Measurements from ENCODE around the gene SCAF1.
A peak's percentile ranks its signal among the peaks of the same experiment; 100 is the strongest.

SCAF1 gene

GRCh38 chr19:49641688-49642491 lies at the start of gene SCAF1:
TSS of gene SCAF1 (plus strand) at chr19:49642209. CDS start at chr19:49645027, 2,818 bp downstream.
- Mint-ChIP-seq H3K4me1 (peaks cover 53 to 67% of the 10 kb centered on the region in 2 donors), H3K4me3 (peak within 1 kb of the TSS; percentile 95 to 98), H3K27me3 (no peaks in the 10 kb centered on the region), H3K36me3 (peaks cover 29 to 40% of the 10 kb centered on the region in 2 donors), H3K9me3 (no peaks in the 10 kb centered on the region), H3K27ac (peak within 1 kb of the TSS; percentile 99)
- peak; percentile 100 for DNase-seq
- peak; percentile 72 to 75 for ATAC-seq (replicated peaks)

GRCh38 chr19:49592486-49593232 lies 49.4 kb upstream of the SCAF1 start:
- peak overlapping the region; percentile 77 to 96 for H3K4me3 Mint-ChIP-seq
- H3K4me1 Mint-ChIP-seq, result peaks cover 23 to 37% of the 10 kb centered on the region in 2 donors
- H3K9me3 Mint-ChIP-seq, result no peaks in the 10 kb centered on the region
- no peak for DNase-seq
- no peaks in the 10 kb centered on the region for H3K27me3 Mint-ChIP-seq
- peak overlapping the region; percentile 76 for H3K27ac Mint-ChIP-seq
- H3K36me3 Mint-ChIP-seq, result peaks cover 19 to 27% of the 10 kb centered on the region in 2 donors
- ATAC-seq (replicated peaks), result no peak

GRCh38 chr19:49593233-49594113 lies 48.5 kb upstream of the SCAF1 start:
- DNase-seq (peak; percentile 83), ATAC-seq (replicated peaks) (peak; percentile 49 to 52)
- peaks cover 19 to 31% of the 10 kb centered on the region in 2 donors for H3K36me3 Mint-ChIP-seq

GRCh38 chr19:49594157-49594992 lies 47.6 kb upstream of the SCAF1 start:
- H3K4me1 Mint-ChIP-seq, result peaks cover 22 to 35% of the 10 kb centered on the region in 2 donors
- H3K9me3 Mint-ChIP-seq, result no peaks in the 10 kb centered on the region
- no peaks in the 10 kb centered on the region for H3K27me3 Mint-ChIP-seq
- ATAC-seq (replicated peaks) (no peak), DNase-seq (no peak)
- H3K27ac Mint-ChIP-seq, result peak overlapping the region; percentile 48
- peaks cover 20 to 35% of the 10 kb centered on the region in 2 donors for H3K36me3 Mint-ChIP-seq
- peak overlapping the region; percentile 77 to 96 for H3K4me3 Mint-ChIP-seq

More at GRCh38 chr19:49593233-49594113, 48.5 kb upstream of the SCAF1 start:
- Mint-ChIP-seq H3K4me3 (peak overlapping the region; percentile 77 to 96), H3K4me1 (peaks cover 25 to 37% of the 10 kb centered on the region in 2 donors), H3K9me3 (no peaks in the 10 kb centered on the region), H3K27ac (peak overlapping the region; percentile 48), H3K27me3 (no peaks in the 10 kb centered on the region)

GRCh38 chr19:49594993-49595818 lies 46.8 kb upstream of the SCAF1 start:
- Mint-ChIP-seq H3K4me1 (peaks cover 24 to 41% of the 10 kb centered on the region in 2 donors), H3K36me3 (peaks cover 26 to 41% of the 10 kb centered on the region in 2 donors), H3K9me3 (no peaks in the 10 kb centered on the region), H3K4me3 (no peak overlapping the region), H3K27me3 (no peaks in the 10 kb centered on the region), H3K27ac (no peak overlapping the region)
- ATAC-seq (replicated peaks) (no peak), DNase-seq (no peak)

- no peak for DNase-seq
- no peaks in the 10 kb centered on the region for H3K27me3 Mint-ChIP-seq
- peaks cover 24 to 45% of the 10 kb centered on the region in 2 donors for H3K4me1 Mint-ChIP-seq
- no peak overlapping the region for H3K4me3 Mint-ChIP-seq
- H3K36me3 Mint-ChIP-seq, result peaks cover 31 to 45% of the 10 kb centered on the region in 2 donors
- ATAC-seq (replicated peaks), result no peak
- no peak overlapping the region for H3K27ac Mint-ChIP-seq
- no peaks in the 10 kb centered on the region for H3K9me3 Mint-ChIP-seq
Measured at GRCh38 chr19:49595819-49596404, 46.1 kb upstream of the SCAF1 start.

GRCh38 chr19:49596407-49596806 lies 45.6 kb upstream of the SCAF1 start:
- Mint-ChIP-seq H3K4me3 (no peak overlapping the region), H3K4me1 (peaks cover 27 to 49% of the 10 kb centered on the region in 2 donors), H3K27ac (no peak overlapping the region), H3K9me3 (no peaks in the 10 kb centered on the region), H3K36me3 (peaks cover 34 to 50% of the 10 kb centered on the region in 2 donors), H3K27me3 (no peaks in the 10 kb centered on the region)
- DNase-seq, result no peak
- ATAC-seq (replicated peaks), result no peak

GRCh38 chr19:49596954-49597702 lies 44.9 kb upstream of the SCAF1 start:
- Mint-ChIP-seq H3K9me3 (no peaks in the 10 kb centered on the region), H3K4me1 (peaks cover 27 to 46% of the 10 kb centered on the region in 2 donors), H3K36me3 (peaks cover 34 to 50% of the 10 kb centered on the region in 2 donors), H3K4me3 (no peak overlapping the region), H3K27me3 (no peaks in the 10 kb centered on the region), H3K27ac (no peak overlapping the region)
- ATAC-seq (replicated peaks) (no peak), DNase-seq (no peak)

- DNase-seq (no peak), ATAC-seq (replicated peaks) (no peak)
- Mint-ChIP-seq H3K4me1 (peaks cover 24 to 41% of the 10 kb centered on the region in 2 donors), H3K4me3 (no peak overlapping the region), H3K27me3 (no peaks in the 10 kb centered on the region), H3K27ac (no peak overlapping the region), H3K9me3 (no peaks in the 10 kb centered on the region), H3K36me3 (peaks cover 34 to 47% of the 10 kb centered on the region in 2 donors)
Measured at GRCh38 chr19:49597703-49597974, 44.4 kb upstream of the SCAF1 start.

- Mint-ChIP-seq H3K36me3 (peaks cover 32 to 39% of the 10 kb centered on the region in 2 donors), H3K4me3 (no peak overlapping the region), H3K4me1 (peaks cover 8 to 21% of the 10 kb centered on the region in 2 donors), H3K27me3 (no peaks in the 10 kb centered on the region), H3K9me3 (no peaks in the 10 kb centered on the region), H3K27ac (peak overlapping the region; percentile 83)
- DNase-seq (no peak), ATAC-seq (replicated peaks) (peak in 1 of 2 donors; percentile 14)
Measured at GRCh38 chr19:49599378-49600295, 42.4 kb upstream of the SCAF1 start.

GRCh38 chr19:49601482-49602038 lies 40.4 kb upstream of the SCAF1 start:
- no peaks in the 10 kb centered on the region for H3K27me3 Mint-ChIP-seq
- peaks cover 26 to 32% of the 10 kb centered on the region in 2 donors for H3K36me3 Mint-ChIP-seq
- ATAC-seq (replicated peaks) (no peak), DNase-seq (no peak)
- no peak overlapping the region for H3K27ac Mint-ChIP-seq
- H3K9me3 Mint-ChIP-seq, result no peaks in the 10 kb centered on the region
- peaks cover 8 to 18% of the 10 kb centered on the region in 2 donors for H3K4me1 Mint-ChIP-seq
- no peak overlapping the region for H3K4me3 Mint-ChIP-seq

Measured in stimulated activated naive B cell treated with anti-CD40 and anti-IgM and Interleukin-4, amounts not matched to agents 10 μg/mL and 1 μg/mL and 100 μg/mL, for 72 hours (primary cell).